HEK293T (cell line): ENCODE data around the gene FSTL4.

ENCODE experiments used
- CTCF ChIA-PET: fragments of 350-600 bp; formaldehyde crosslinking; extraction: SDS; loops from one replicate; lab custom pipeline; 2021; ENCODE audit warnings: antibody characterized with exemption, inconsistent platforms; lab: Yijun Ruan, JAX
- POLR2A ChIA-PET: fragments of 350-600 bp; formaldehyde crosslinking; extraction: SDS; loops from one replicate; lab custom pipeline; 2020; ENCODE audit warnings: antibody characterized with exemption, inconsistent platforms; lab: Yijun Ruan, JAX
- DNase-seq: peaks from one replicate; pipeline ENCODE4 v3.0.0; 2012; ENCODE audit warnings: mixed read lengths; ENCODE audit errors: extremely low spot score
- ARNT ChIP-seq: fragments of 450-650 bp; IDR thresholded peaks from 2 replicates; pipeline ENCODE4 v1.6.1; 2017; ENCODE audit warnings: mild to moderate bottlenecking
- BHLHE40 ChIP-seq: fragments of 450-650 bp; IDR thresholded peaks from 2 replicates; pipeline ENCODE4 v1.6.1; 2016; ENCODE audit warnings: mild to moderate bottlenecking, moderate library complexity, borderline replicate concordance
- CTBP1 ChIP-seq: fragments of 450-650 bp; IDR thresholded peaks from 2 replicates; pipeline ENCODE4 v1.6.1; 2016; ENCODE audit warnings: borderline replicate concordance
- ELF4 ChIP-seq: fragments of 450-650 bp; IDR thresholded peaks from 2 replicates; pipeline ENCODE4 v1.6.1; 2017; ENCODE audit warnings: antibody characterized with exemption
- FOXA1 ChIP-seq: fragments of 450-650 bp; IDR thresholded peaks from 2 replicates; pipeline ENCODE4 v1.6.1; 2016; ENCODE audit warnings: mild to moderate bottlenecking
- FOXK2 ChIP-seq: fragments of 450-650 bp; IDR thresholded peaks from 2 replicates; pipeline ENCODE4 v1.6.1; 2016; ENCODE audit warnings: mild to moderate bottlenecking
- FOXM1 ChIP-seq: fragments of 450-650 bp; IDR thresholded peaks from 2 replicates; pipeline ENCODE4 v1.6.1; 2017; ENCODE audit warnings: mild to moderate bottlenecking, borderline replicate concordance
- HDGF ChIP-seq: fragments of 450-650 bp; IDR thresholded peaks from 2 replicates; pipeline ENCODE4 v1.6.1; 2017; ENCODE audit warnings: antibody characterized with exemption, borderline replicate concordance
- L3MBTL2 ChIP-seq: fragments of 450-650 bp; conservative IDR thresholded peaks from 2 replicates; pipeline ENCODE4 v1.6.1; 2016; ENCODE audit warnings: mild to moderate bottlenecking
- LEF1 ChIP-seq: fragments of 450-650 bp; IDR thresholded peaks from 2 replicates; pipeline ENCODE4 v1.6.1; 2017; ENCODE audit warnings: mild to moderate bottlenecking, borderline replicate concordance
- NFRKB ChIP-seq: fragments of 450-650 bp; IDR thresholded peaks from 2 replicates; pipeline ENCODE4 v1.6.1; 2016; ENCODE audit warnings: mild to moderate bottlenecking, moderate library complexity
- PKNOX1 ChIP-seq: fragments of 450-650 bp; IDR thresholded peaks from 2 replicates; pipeline ENCODE4 v1.6.1; 2016
- SP1 ChIP-seq: fragments of 450-650 bp; IDR thresholded peaks from 2 replicates; pipeline ENCODE4 v1.6.1; 2017
- SUZ12 ChIP-seq: fragments of 450-650 bp; IDR thresholded peaks from 2 replicates; pipeline ENCODE4 v1.6.1; 2016; ENCODE audit warnings: mild to moderate bottlenecking
- TARDBP ChIP-seq: fragments of 450-650 bp; IDR thresholded peaks from 2 replicates; pipeline ENCODE4 v1.6.1; 2016
- ZNF384 ChIP-seq: fragments of 450-650 bp; IDR thresholded peaks from 2 replicates; pipeline ENCODE4 v1.6.1; 2016

FSTL4 gene

GRCh38 chr5:133440467-133441115, 171.8 kb downstream of the FSTL4 start:
- CTCF ChIA-PET, result interaction anchor here (1.0 to 1.6 kb wide), 2 partner anchors 17 to 19 kb away, joined by 3 to 4 read pairs; no protein-coding TSS in a partner anchor

GRCh38 chr5:133439859-133440258, 172.5 kb downstream of the FSTL4 start:
- no peak for DNase-seq
- ChIA-PET CTCF (interaction anchor here (1.0 to 1.6 kb wide), 2 partner anchors 16 to 19 kb away, joined by 3 to 4 read pairs; no protein-coding TSS in a partner anchor), POLR2A (no interaction called here)
- no peak for TF ChIP-seq BHLHE40
- TF ChIP-seq FOXM1, result no peak
- TF ChIP-seq FOXA1, result no peak

More at GRCh38 chr5:133440467-133441115, 171.8 kb downstream of the FSTL4 start:
- no peak for TF ChIP-seq SP1
- no peak for TF ChIP-seq HDGF
- TF ChIP-seq FOXM1, result no peak
- no peak for TF ChIP-seq FOXA1
- no peak for TF ChIP-seq ELF4
- no peak for TF ChIP-seq L3MBTL2
- no peak for TF ChIP-seq NFRKB
- DNase-seq, result no peak
- POLR2A ChIA-PET, result no interaction called here

DNA sequence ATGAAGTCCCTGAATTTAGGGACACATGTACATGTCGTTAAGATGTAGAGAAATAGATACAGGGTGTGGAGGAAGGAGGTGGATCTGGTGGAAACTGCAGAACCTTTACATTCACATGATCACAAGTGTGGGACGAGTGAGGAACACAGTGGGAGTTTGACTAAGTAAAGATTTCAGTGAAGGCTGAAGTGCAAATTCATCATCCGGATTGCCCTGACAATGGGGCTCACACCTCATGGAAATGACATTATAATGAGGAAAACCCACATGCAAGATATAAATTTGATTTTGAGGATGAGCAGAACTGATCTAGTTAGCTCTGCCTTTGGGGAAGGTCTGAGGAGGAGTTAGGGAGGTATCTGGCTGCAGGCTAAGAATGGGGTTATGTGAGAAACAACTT, 173.9 kb downstream of the FSTL4 start:
- no peak for DNase-seq
- TF ChIP-seq LEF1 (no peak), ELF4 (no peak), ARNT (no peak), NFRKB (no peak), L3MBTL2 (no peak), FOXK2 (no peak), SP1 (no peak), SUZ12 (no peak), HDGF (no peak)
- ChIA-PET CTCF (no interaction called here), POLR2A (no interaction called here)

DNA sequence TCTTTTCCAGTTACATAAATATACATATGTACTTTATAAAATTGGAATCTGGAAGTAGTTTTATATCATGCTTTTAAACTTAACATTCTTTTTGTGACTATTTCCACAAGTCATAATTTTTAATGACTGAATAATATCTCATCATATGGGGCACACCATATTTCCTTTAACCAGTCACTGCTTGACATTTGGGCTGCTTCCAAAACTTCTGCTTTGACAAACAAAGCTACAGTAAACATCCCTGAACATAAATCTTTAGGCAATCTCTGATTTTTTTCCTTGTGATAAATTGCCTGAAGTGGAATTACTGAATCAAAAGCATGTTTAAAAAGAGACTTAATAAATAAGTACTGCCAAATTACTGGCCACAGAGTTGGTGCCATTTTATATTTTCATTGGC, 178.0 kb downstream of the FSTL4 start:
- CTCF ChIA-PET, result interaction anchor here (4.6 kb wide), 1 partner anchor 10 kb away, joined by 25 read pairs; no protein-coding TSS in a partner anchor

DNA sequence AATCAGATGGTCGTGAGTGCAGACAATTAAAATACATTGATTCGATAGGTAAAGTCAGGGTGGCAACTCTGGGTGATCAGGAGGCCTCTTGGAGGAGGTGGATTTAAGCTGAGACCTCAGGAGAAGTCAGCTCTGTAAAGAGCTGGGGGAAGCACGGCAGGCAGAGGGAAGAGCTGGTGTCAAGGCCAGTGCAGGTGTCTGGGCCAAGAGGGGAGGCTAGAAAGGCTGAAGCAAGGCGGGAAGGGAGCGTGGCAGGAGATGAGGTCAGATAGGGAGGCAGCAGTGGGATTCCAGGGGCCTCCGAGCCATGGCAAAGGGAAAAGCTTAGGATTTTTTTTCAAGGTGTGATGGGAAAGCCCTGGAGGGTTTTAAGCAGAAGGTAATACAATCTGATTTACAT, 178.7 kb downstream of the FSTL4 start:
- CTCF ChIA-PET, result interaction anchor here (4.6 kb wide), 1 partner anchor 10 kb away, joined by 25 read pairs; no protein-coding TSS in a partner anchor
- no peak for DNase-seq
- POLR2A ChIA-PET, result no interaction called here
- TF ChIP-seq BHLHE40 (no peak), FOXA1 (no peak), LEF1 (no peak), ARNT (no peak), ZNF384 (no peak), NFRKB (no peak), SUZ12 (no peak), FOXK2 (no peak), L3MBTL2 (no peak), SP1 (no peak), HDGF (no peak), CTBP1 (no peak), PKNOX1 (no peak), FOXM1 (no peak), TARDBP (no peak), ELF4 (no peak)

More for the DNA sequence above, 178.0 kb downstream of the FSTL4 start:
- POLR2A ChIA-PET, result no interaction called here
- no peak for DNase-seq
- TF ChIP-seq TARDBP, result no peak
- TF ChIP-seq HDGF, result no peak
- TF ChIP-seq BHLHE40, result no peak
- no peak for TF ChIP-seq NFRKB
- TF ChIP-seq ARNT, result no peak
- TF ChIP-seq FOXM1, result no peak
- no peak for TF ChIP-seq L3MBTL2

DNA sequence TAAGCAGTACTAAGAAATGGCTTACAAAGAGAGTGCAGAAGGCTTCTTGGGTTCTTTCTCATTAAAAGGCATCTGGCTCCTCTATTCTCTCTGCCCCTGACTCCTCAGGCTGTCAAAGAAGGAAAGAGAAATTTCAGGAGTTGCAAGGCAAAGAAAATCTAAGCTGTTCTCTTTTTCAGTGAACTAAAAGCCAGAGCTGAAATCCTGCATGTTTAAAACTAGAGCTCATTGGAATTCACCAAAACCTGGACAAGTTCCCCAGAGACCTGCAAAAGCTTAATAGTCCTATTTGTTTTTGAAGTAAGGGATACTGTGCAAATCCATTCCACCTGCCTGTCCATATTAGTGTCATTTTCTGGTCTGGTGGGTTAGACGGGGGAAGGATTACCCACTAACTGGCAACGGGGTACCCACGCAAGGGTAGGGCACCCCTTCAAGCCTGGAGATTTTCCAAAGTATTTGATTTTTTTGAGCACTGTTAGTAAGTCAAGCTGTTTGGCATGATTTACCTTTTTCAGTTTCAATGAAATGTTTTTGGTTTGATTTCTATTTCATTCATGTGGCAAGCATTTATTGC, 179.3 kb downstream of the FSTL4 start:
- CTCF ChIA-PET, result interaction anchor here (4.6 kb wide), 1 partner anchor 9 kb away, joined by 25 read pairs; no protein-coding TSS in a partner anchor
- TF ChIP-seq LEF1, result no peak
- TF ChIP-seq SP1, result no peak
- no peak for TF ChIP-seq HDGF
- no peak for TF ChIP-seq ZNF384
- TF ChIP-seq PKNOX1, result no peak
- no peak for TF ChIP-seq CTBP1
- POLR2A ChIA-PET, result no interaction called here
- DNase-seq, result no peak

DNA sequence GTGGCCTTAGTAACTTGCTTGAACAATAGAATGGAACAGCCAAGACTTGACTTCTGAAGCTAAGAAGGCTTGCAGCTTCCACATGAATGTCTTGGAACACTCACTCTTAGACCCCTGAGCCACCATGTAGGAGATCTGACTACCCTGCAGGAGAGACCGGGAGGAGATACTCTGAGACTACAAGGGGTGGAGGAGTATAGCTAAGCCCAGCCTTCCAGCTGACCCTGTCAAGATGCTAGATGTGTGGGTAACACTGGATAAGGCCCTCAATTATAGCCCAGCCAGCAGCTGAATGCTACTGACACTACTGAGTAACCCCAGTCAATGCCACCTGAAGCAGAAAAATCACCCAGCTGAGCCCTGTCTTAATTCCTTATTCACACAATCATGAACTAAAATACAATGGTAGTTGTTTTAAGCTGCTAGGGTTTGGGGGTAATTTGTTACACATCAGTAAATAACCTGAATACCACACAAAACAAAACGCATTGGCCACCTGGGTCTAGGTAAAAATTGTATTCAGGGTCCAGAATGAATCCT, 180.9 kb downstream of the FSTL4 start:
- CTCF ChIA-PET, result no interaction called here
- TF ChIP-seq LEF1, result no peak
- TF ChIP-seq TARDBP, result no peak
- TF ChIP-seq ELF4, result no peak
- TF ChIP-seq CTBP1, result no peak
- no peak for TF ChIP-seq SUZ12
- no peak for TF ChIP-seq SP1
- POLR2A ChIA-PET, result no interaction called here
- no peak for DNase-seq
